Neural cell (in vitro differentiated cells): ENCODE results near the gene SMIM36. TPM values are rescaled to one million over a fixed set of nuclear protein-coding genes. Genes with fewer than 3 reads are reported as not detected.

Experiments used
- H2AFZ ChIP-seq: fragments of 200-600, 300-800 bp; sonication (generic), shearing (Covaris generic); 2 replicates; pipeline ENCODE4 v1.6.0; 2014; ENCODE audit warnings: low read depth, mild to moderate bottlenecking, antibody characterized with exemption, low read length, moderate library complexity
- H3F3A ChIP-seq: fragments of 200-600 bp; shearing (Covaris generic); 2 replicates; pipeline ENCODE4 v1.6.1; 2016; ENCODE audit warnings: mild to moderate bottlenecking, moderate library complexity, mixed read lengths, antibody characterized with exemption, low read length; ENCODE audit not compliant: insufficient read depth, poor library complexity, severe bottlenecking
- H3K27ac ChIP-seq: fragments of 200-600, 300-800 bp; sonication (generic), shearing (Covaris generic); 2 replicates; pipeline ENCODE4 v1.5.1; 2014; ENCODE audit warnings: mild to moderate bottlenecking, low read length, moderate library complexity
- H3K27me3 ChIP-seq: fragments of 300-800, 200-600 bp; sonication (generic), shearing (Covaris generic); 2 replicates; pipeline ENCODE4 v1.6.0; 2014; ENCODE audit warnings: mild to moderate bottlenecking, low read depth, low read length, moderate library complexity; ENCODE audit not compliant: insufficient read depth
- H3K36me3 ChIP-seq: fragments of 300-800, 200-600 bp; sonication (generic), shearing (Covaris generic); 2 replicates; pipeline ENCODE4 v1.5.1; 2014; ENCODE audit warnings: mild to moderate bottlenecking, antibody characterized with exemption, low read length, moderate library complexity; ENCODE audit not compliant: insufficient read depth
- H3K4me2 ChIP-seq: fragments of 300-800, 200-600 bp; sonication (generic), shearing (Covaris generic); 2 replicates; pipeline ENCODE4 v1.6.0; 2014; ENCODE audit warnings: mild to moderate bottlenecking, low read length
- H3K4me3 ChIP-seq: fragments of 300-800, 200-600 bp; sonication (generic), shearing (Covaris generic); 2 replicates; pipeline ENCODE4 v1.5.1; 2014; ENCODE audit warnings: mild to moderate bottlenecking, low read length, moderate library complexity
- H3K79me2 ChIP-seq: fragments of 200-600 bp; shearing (Covaris generic); replicated peaks from 2 replicates; pipeline ENCODE4 v1.6.0; 2014; ENCODE audit warnings: mild to moderate bottlenecking, low read length, moderate library complexity; ENCODE audit not compliant: insufficient read depth
- H3K9ac ChIP-seq: fragments of 300-800, 200-600 bp; sonication (generic), shearing (Covaris generic); 2 replicates; pipeline ENCODE4 v1.6.1; 2016; ENCODE audit warnings: mild to moderate bottlenecking, low read length, mixed read lengths
- H3K9me2 ChIP-seq: fragments of 200-600 bp; shearing (Covaris generic); 2 replicates; pipeline ENCODE4 v1.6.1; 2016; ENCODE audit warnings: mild to moderate bottlenecking, low read length, mixed read lengths; ENCODE audit not compliant: insufficient read depth
- H3K9me3 ChIP-seq: fragments of 200-600, 300-800 bp; sonication (generic), shearing (Covaris generic); 2 replicates; pipeline ENCODE4 v1.6.1; 2016; ENCODE audit warnings: mild to moderate bottlenecking, mixed run types, low read length, moderate library complexity, mixed read lengths
- H4K20me1 ChIP-seq: fragments of 200-600 bp; shearing (Covaris generic); 2 replicates; pipeline ENCODE4 v1.6.1; 2016; ENCODE audit warnings: mild to moderate bottlenecking, mixed run types; ENCODE audit not compliant: insufficient read depth
- CTCF ChIP-seq: fragments of 450-650 bp; IDR thresholded peaks from 2 replicates; pipeline ENCODE4 v1.5.1; 2014; ENCODE audit warnings: antibody characterized with exemption, mild to moderate bottlenecking, moderate library complexity; ENCODE audit not compliant: poor library complexity, severe bottlenecking
- EP300 ChIP-seq: fragments of 450-650 bp; conservative IDR thresholded peaks from 2 replicates; pipeline ENCODE4 v1.6.1; 2014; ENCODE audit warnings: antibody characterized with exemption, mild to moderate bottlenecking, moderate library complexity; ENCODE audit not compliant: poor library complexity, severe bottlenecking
- EZH2 ChIP-seq: fragments of 200-600, 300-800 bp; shearing (Covaris generic), sonication (generic); IDR thresholded peaks from 2 replicates; pipeline ENCODE4 v1.6.1; 2014; ENCODE audit warnings: antibody characterized with exemption, low read length, borderline replicate concordance, mild to moderate bottlenecking; ENCODE audit not compliant: insufficient read depth, poor library complexity, severe bottlenecking
- MXI1 ChIP-seq: fragments of 450-650 bp; conservative IDR thresholded peaks from 2 replicates; pipeline ENCODE4 v1.6.1; 2014; ENCODE audit warnings: antibody characterized with exemption, mild to moderate bottlenecking; ENCODE audit not compliant: poor library complexity, severe bottlenecking
- POLR2AphosphoS5 ChIP-seq: IDR thresholded peaks from 2 replicates; pipeline ENCODE4 v1.6.1; 2012
- RAD21 ChIP-seq: fragments of 450-650 bp; conservative IDR thresholded peaks from 2 replicates; pipeline ENCODE4 v1.6.1; 2014; ENCODE audit warnings: antibody characterized with exemption, mild to moderate bottlenecking, moderate library complexity
- REST ChIP-seq: IDR thresholded peaks from 2 replicates; pipeline ENCODE4 v1.6.1; 2012; ENCODE audit warnings: borderline replicate concordance
- SMC3 ChIP-seq: fragments of 450-650 bp; conservative IDR thresholded peaks from 2 replicates; pipeline ENCODE4 v1.6.1; 2014; ENCODE audit warnings: antibody characterized with exemption, mild to moderate bottlenecking, moderate library complexity; ENCODE audit not compliant: poor library complexity
- TAF1 ChIP-seq: IDR thresholded peaks from 2 replicates; pipeline ENCODE4 v1.6.1; 2012; ENCODE audit warnings: low read depth
- polyA plus RNA-seq: library from polyadenylated mRNA; depleted of rRNA; stranded (reverse); fragments of >200 nt; gene quantifications from 2 replicates; pipeline ENCODE4 v1.2.3, GENCODE V29; 2014

SMIM36 gene
- polyA plus RNA-seq, 1 donor from 2014 or later, result not detected

- H3K4me3 ChIP-seq, result no peak overlapping the region
- H3K27me3 ChIP-seq, result no peaks in the 10 kb centered on the region
- H3K9me2 ChIP-seq, result no peaks in the 10 kb centered on the region
- no peaks in the 10 kb centered on the region for H4K20me1 ChIP-seq
- no peaks in the 10 kb centered on the region for H3F3A ChIP-seq
- H3K36me3 ChIP-seq, result no peaks in the 10 kb centered on the region
- H3K9me3 ChIP-seq, result no peaks in the 10 kb centered on the region
- H3K27ac ChIP-seq, result no peak overlapping the region
- TF ChIP-seq REST (no peak), TAF1 (no peak), POLR2AphosphoS5 (no peak), CTCF (no peak), SMC3 (no peak), RAD21 (no peak), MXI1 (no peak), EP300 (no peak), EZH2 (no peak)
- H2AFZ ChIP-seq, result no peak overlapping the region
- H3K79me2 ChIP-seq, result no peaks in the 10 kb centered on the region
- no peak overlapping the region for H3K4me2 ChIP-seq
- no peak overlapping the region for H3K9ac ChIP-seq
Measured at GRCh38 chr17:55530064-55530463, 18.8 kb upstream of the SMIM36 start.

- Histone ChIP-seq H3K27ac (no peak overlapping the region), H3K9me3 (no peaks in the 10 kb centered on the region), H4K20me1 (no peaks in the 10 kb centered on the region), H3K79me2 (no peaks in the 10 kb centered on the region), H3K27me3 (no peaks in the 10 kb centered on the region), H3K4me2 (no peak overlapping the region), H3F3A (no peaks in the 10 kb centered on the region), H3K4me3 (no peak overlapping the region), H3K9me2 (no peaks in the 10 kb centered on the region), H3K9ac (no peak overlapping the region), H2AFZ (no peak overlapping the region), H3K36me3 (no peaks in the 10 kb centered on the region)
- peak; percentile 86 for TF ChIP-seq RAD21
- TF ChIP-seq POLR2AphosphoS5, result no peak
- TF ChIP-seq MXI1, result no peak
- TF ChIP-seq REST, result no peak
- TF ChIP-seq EZH2, result no peak
- TF ChIP-seq TAF1, result no peak
- TF ChIP-seq SMC3, result peak; percentile 90
- no peak for TF ChIP-seq EP300
- peak; percentile 84 for TF ChIP-seq CTCF
Measured at GRCh38 chr17:55527540-55528118, 16.4 kb upstream of the SMIM36 start.
